Osteoblast (primary cell): ENCODE results near the gene C4orf50. TPM values are rescaled to one million over a fixed set of nuclear protein-coding genes. Genes with fewer than 3 reads are reported as not detected.

ENCODE experiments used
- DNase-seq: peaks from one replicate; pipeline ENCODE4 v3.0.0; 2011; ENCODE audit warnings: low spot score, mixed read lengths; ENCODE audit not compliant: insufficient read length; ENCODE audit errors: missing footprints
- H2AFZ ChIP-seq: 2 replicates; pipeline ENCODE4 v1.6.0; 2011; ENCODE audit warnings: mild to moderate bottlenecking, low read length
- H3K27ac ChIP-seq: 2 replicates; pipeline ENCODE4 v1.5.1; 2011; ENCODE audit warnings: mild to moderate bottlenecking, low read depth, low read length, moderate library complexity
- H3K27me3 ChIP-seq: 2 replicates; pipeline ENCODE4 v1.6.0; 2012; ENCODE audit warnings: mild to moderate bottlenecking, control low read depth, inconsistent platforms, low read length, moderate library complexity; ENCODE audit not compliant: insufficient read depth
- H3K36me3 ChIP-seq: 2 replicates; pipeline ENCODE4 v1.5.1; 2011; ENCODE audit warnings: mild to moderate bottlenecking, low read length, control low read depth, moderate library complexity; ENCODE audit not compliant: insufficient read depth
- H3K4me1 ChIP-seq: 2 replicates; pipeline ENCODE4 v1.5.1; 2011; ENCODE audit warnings: mild to moderate bottlenecking, low read length, control low read depth, moderate library complexity; ENCODE audit not compliant: insufficient read depth
- H3K4me2 ChIP-seq: 2 replicates; pipeline ENCODE4 v1.6.0; 2011; ENCODE audit warnings: mild to moderate bottlenecking, low read length; ENCODE audit not compliant: insufficient read depth
- H3K4me3 ChIP-seq: fragments of 200-600 bp; sonication (generic); 3 replicates; pipeline ENCODE4 v1.5.1; 2012; ENCODE audit warnings: mild to moderate bottlenecking, low read length, inconsistent platforms; ENCODE audit not compliant: insufficient read depth
- H3K79me2 ChIP-seq: 2 replicates; pipeline ENCODE4 v1.6.0; 2012; ENCODE audit warnings: mild to moderate bottlenecking, low read length, control low read depth, inconsistent platforms; ENCODE audit not compliant: insufficient read depth
- H3K9me3 ChIP-seq: 2 replicates; pipeline ENCODE4 v1.5.1; 2011; ENCODE audit warnings: low read depth, low read length, control low read depth
- H4K20me1 ChIP-seq: 2 replicates; pipeline ENCODE4 v1.6.0; 2012; ENCODE audit warnings: mild to moderate bottlenecking, low read length, control low read depth; ENCODE audit not compliant: insufficient read depth
- total RNA-seq: library from RNA; depleted of rRNA; stranded (reverse); fragments of >200 nt; gene quantifications from 2 replicates; pipeline ENCODE4 v1.2.3, GENCODE V29; 2012
- TF ChIP-seq, protein P1 (sequence below): IDR thresholded peaks from 2 replicates; pipeline ENCODE4 v1.5.1; 2011; ENCODE audit warnings: mild to moderate bottlenecking, low read depth, low read length, moderate library complexity; ENCODE audit errors: extremely low read depth

The C4orf50 gene
- total RNA-seq, 1 donor = not detected

GRCh38 chr4:5962416-5962815 is 55.8 kb downstream of the C4orf50 start:
- Histone ChIP-seq H3K27ac (no peak overlapping the region), H3K27me3 (no peaks in the 10 kb centered on the region), H3K4me3 (no peak overlapping the region), H3K9me3 (no peaks in the 10 kb centered on the region), H3K36me3 (no peaks in the 10 kb centered on the region), H2AFZ (no peak overlapping the region), H3K4me1 (no peaks in the 10 kb centered on the region), H4K20me1 (no peaks in the 10 kb centered on the region), H3K4me2 (no peak overlapping the region), H3K79me2 (no peaks in the 10 kb centered on the region)
- DNase-seq = no peak
- TF ChIP-seq, protein P1, sequence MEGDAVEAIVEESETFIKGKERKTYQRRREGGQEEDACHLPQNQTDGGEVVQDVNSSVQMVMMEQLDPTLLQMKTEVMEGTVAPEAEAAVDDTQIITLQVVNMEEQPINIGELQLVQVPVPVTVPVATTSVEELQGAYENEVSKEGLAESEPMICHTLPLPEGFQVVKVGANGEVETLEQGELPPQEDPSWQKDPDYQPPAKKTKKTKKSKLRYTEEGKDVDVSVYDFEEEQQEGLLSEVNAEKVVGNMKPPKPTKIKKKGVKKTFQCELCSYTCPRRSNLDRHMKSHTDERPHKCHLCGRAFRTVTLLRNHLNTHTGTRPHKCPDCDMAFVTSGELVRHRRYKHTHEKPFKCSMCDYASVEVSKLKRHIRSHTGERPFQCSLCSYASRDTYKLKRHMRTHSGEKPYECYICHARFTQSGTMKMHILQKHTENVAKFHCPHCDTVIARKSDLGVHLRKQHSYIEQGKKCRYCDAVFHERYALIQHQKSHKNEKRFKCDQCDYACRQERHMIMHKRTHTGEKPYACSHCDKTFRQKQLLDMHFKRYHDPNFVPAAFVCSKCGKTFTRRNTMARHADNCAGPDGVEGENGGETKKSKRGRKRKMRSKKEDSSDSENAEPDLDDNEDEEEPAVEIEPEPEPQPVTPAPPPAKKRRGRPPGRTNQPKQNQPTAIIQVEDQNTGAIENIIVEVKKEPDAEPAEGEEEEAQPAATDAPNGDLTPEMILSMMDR = no peak

DNA sequence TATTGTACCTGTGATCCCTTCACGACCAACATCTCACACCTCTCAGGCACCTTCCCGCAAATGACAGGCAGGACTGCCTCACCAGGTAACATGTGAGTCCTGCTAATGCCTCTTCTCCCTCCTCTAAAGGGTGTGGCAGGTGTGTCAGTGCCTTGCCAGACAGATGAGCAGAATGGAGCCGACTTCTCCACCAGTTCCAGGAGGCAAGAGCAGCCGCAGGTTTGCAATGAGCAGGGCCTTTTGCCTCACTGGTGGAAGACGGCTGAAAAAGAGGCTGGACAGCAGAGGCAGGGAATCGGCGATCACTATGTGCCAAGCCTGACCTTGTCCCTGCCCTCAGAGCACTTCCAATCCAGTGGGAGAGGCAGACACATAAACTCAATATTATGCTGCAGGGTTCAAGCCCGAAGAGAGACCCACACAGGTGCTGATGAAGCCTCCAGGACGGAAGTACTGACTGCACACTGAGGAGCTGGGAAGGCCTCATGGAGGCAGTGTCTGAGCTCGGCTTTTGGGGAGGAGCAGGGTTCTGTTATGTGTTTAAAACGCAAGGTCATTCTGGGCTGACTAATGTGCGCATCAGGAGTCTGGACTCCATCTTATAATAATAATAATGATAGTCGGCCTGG is 57.9 kb downstream of the C4orf50 start:
- no peaks in the 10 kb centered on the region for H3K79me2 ChIP-seq
- H3K27ac ChIP-seq = no peak overlapping the region
- no peaks in the 10 kb centered on the region for H3K9me3 ChIP-seq
- no peaks in the 10 kb centered on the region for H3K4me1 ChIP-seq
- TF ChIP-seq, protein P1 = no peak
- no peaks in the 10 kb centered on the region for H3K36me3 ChIP-seq
- no peaks in the 10 kb centered on the region for H4K20me1 ChIP-seq
- DNase-seq = no peak
- no peaks in the 10 kb centered on the region for H3K27me3 ChIP-seq
- H3K4me3 ChIP-seq = no peak overlapping the region
- H2AFZ ChIP-seq = no peak overlapping the region
- H3K4me2 ChIP-seq = no peak overlapping the region

- H3K36me3 ChIP-seq = no peaks in the 10 kb centered on the region
- H3K4me1 ChIP-seq = no peaks in the 10 kb centered on the region
- no peak for DNase-seq
- H3K27ac ChIP-seq = no peak overlapping the region
- no peaks in the 10 kb centered on the region for H4K20me1 ChIP-seq
- no peak overlapping the region for H3K4me3 ChIP-seq
- TF ChIP-seq, protein P1 = no peak
- no peaks in the 10 kb centered on the region for H3K27me3 ChIP-seq
- no peak overlapping the region for H2AFZ ChIP-seq
- no peaks in the 10 kb centered on the region for H3K79me2 ChIP-seq
- H3K9me3 ChIP-seq = no peaks in the 10 kb centered on the region
- no peak overlapping the region for H3K4me2 ChIP-seq
Observed at GRCh38 chr4:5959211-5959982, 58.8 kb downstream of the C4orf50 start.

DNA sequence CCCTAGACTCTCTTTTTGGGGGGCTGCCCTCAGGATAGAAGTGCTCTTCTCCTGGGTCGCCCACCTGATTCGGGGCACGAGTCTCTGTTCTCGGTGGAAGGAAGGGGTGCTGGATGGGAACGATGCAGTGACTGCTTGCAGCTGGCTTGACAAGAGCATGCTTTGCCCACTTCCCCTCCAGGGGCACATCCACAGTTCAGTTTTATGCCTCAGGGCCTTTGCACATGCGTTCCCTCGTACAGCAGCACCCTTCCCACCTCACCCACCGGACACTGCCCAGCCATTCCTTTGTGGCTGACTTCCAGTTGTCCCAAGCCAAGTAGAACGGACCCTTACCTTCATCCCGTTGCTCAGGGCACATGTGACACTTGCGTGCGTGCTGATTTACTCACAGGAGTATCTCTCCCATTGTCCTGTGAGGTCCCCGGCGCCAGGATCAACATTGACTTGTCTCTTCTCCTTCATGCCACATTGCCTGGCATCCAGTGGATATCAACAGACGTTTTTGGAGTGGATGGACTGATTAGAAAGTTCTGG is 60.0 kb downstream of the C4orf50 start:
- no peak overlapping the region for H2AFZ ChIP-seq
- no peak for DNase-seq
- TF ChIP-seq, protein P1 = no peak
- no peaks in the 10 kb centered on the region for H4K20me1 ChIP-seq
- no peak overlapping the region for H3K27ac ChIP-seq
- H3K4me3 ChIP-seq = no peak overlapping the region
- no peaks in the 10 kb centered on the region for H3K9me3 ChIP-seq
- no peaks in the 10 kb centered on the region for H3K36me3 ChIP-seq
- no peaks in the 10 kb centered on the region for H3K79me2 ChIP-seq
- H3K27me3 ChIP-seq = no peaks in the 10 kb centered on the region
- H3K4me1 ChIP-seq = no peaks in the 10 kb centered on the region
- no peak overlapping the region for H3K4me2 ChIP-seq
